SK-N-SH treated with all-trans-retinoic acid at 6 μM for 48 hours (cell line): ENCODE measurements around the gene NOS3.

Source experiments
- ATAC-seq: fragments of 200-7000 bp; cut with Tn5 transposase; 3 replicates; pipeline ENCODE4 v1.9.1; 2020; ENCODE audit warnings: mild to moderate bottlenecking, moderate library complexity
- ARNTL ChIP-seq: fragments of 450-650 bp; formaldehyde crosslinking; IDR thresholded peaks from 2 replicates; pipeline ENCODE4 v1.5.0; 2020; ENCODE audit warnings: low read depth, mild to moderate bottlenecking, moderate library complexity, borderline replicate concordance
- BACH2 ChIP-seq: fragments of 250-450 bp; sonication (Bioruptor Pico); IDR thresholded peaks from 2 replicates; pipeline ENCODE4 v1.9.0; 2021; ENCODE audit warnings: mild to moderate bottlenecking, borderline replicate concordance
- CREB5 ChIP-seq: fragments of 250-450 bp; sonication (Bioruptor Pico); IDR thresholded peaks from 2 replicates; pipeline ENCODE4 v1.5.1; 2020; ENCODE audit warnings: low read depth, mild to moderate bottlenecking, moderate library complexity
- CSDC2 ChIP-seq: fragments of 250-450 bp; sonication (Bioruptor Pico); IDR thresholded peaks from 2 replicates; pipeline ENCODE4 v1.5.0; 2020; ENCODE audit warnings: mild to moderate bottlenecking, moderate library complexity
- CSRNP3 ChIP-seq: fragments of 250-450 bp; sonication (Bioruptor Pico); IDR thresholded peaks from 2 replicates; pipeline ENCODE4 v1.5.1; 2021; ENCODE audit warnings: mild to moderate bottlenecking, moderate library complexity
- ESRRG ChIP-seq: fragments of 250-450 bp; sonication (Bioruptor Pico); IDR thresholded peaks from 2 replicates; pipeline ENCODE4 v1.6.1; 2021; ENCODE audit warnings: mild to moderate bottlenecking
- GLIS3 ChIP-seq: fragments of 250-450 bp; sonication (Bioruptor Pico); IDR thresholded peaks from 2 replicates; pipeline ENCODE4 v1.5.0; 2020; ENCODE audit warnings: mild to moderate bottlenecking, moderate library complexity
- ISL1 ChIP-seq: fragments of 250-450 bp; sonication (Bioruptor Pico); IDR thresholded peaks from 2 replicates; pipeline ENCODE4 v2.1.2; 2022; ENCODE audit warnings: mild to moderate bottlenecking, moderate library complexity
- OSR1 ChIP-seq: fragments of 250-450 bp; sonication (Bioruptor Pico); IDR thresholded peaks from 2 replicates; pipeline ENCODE4 v1.8.0; 2022; ENCODE audit warnings: moderate library complexity, mild to moderate bottlenecking, inconsistent platforms
- PATZ1 ChIP-seq: fragments of 250-450 bp; sonication (Bioruptor Pico); IDR thresholded peaks from 2 replicates; pipeline ENCODE4 v1.8.0; 2020; ENCODE audit warnings: mild to moderate bottlenecking, moderate library complexity, borderline replicate concordance
- POU6F1 ChIP-seq: fragments of 250-450 bp; sonication (Bioruptor Pico); IDR thresholded peaks from 2 replicates; pipeline ENCODE4 v1.8.0; 2021; ENCODE audit warnings: low read depth, mild to moderate bottlenecking, moderate library complexity, borderline replicate concordance
- PPARA ChIP-seq: fragments of 250-450 bp; sonication (Bioruptor Pico); IDR thresholded peaks from 2 replicates; pipeline ENCODE4 v1.5.0; 2020; ENCODE audit warnings: mild to moderate bottlenecking, borderline replicate concordance
- SNAI2 ChIP-seq: fragments of 250-450 bp; sonication (Bioruptor Pico); IDR thresholded peaks from 2 replicates; pipeline ENCODE4 v1.5.0; 2020; ENCODE audit warnings: mild to moderate bottlenecking, moderate library complexity
- TCF4 ChIP-seq: fragments of 250-450 bp; sonication (Bioruptor Pico); IDR thresholded peaks from 2 replicates; pipeline ENCODE4 v1.8.0; 2021; ENCODE audit warnings: mild to moderate bottlenecking, moderate library complexity, borderline replicate concordance
- TSHZ2 ChIP-seq: fragments of 250-450 bp; sonication (Bioruptor Pico); IDR thresholded peaks from 2 replicates; pipeline ENCODE4 v1.5.0; 2020; ENCODE audit warnings: mild to moderate bottlenecking, moderate library complexity
- ZC3H10 ChIP-seq: fragments of 250-450 bp; sonication (Bioruptor Pico); IDR thresholded peaks from 2 replicates; pipeline ENCODE4 v1.5.1; 2021; ENCODE audit warnings: mild to moderate bottlenecking, moderate library complexity
- ZFP30 ChIP-seq: fragments of 450-650 bp; formaldehyde crosslinking; IDR thresholded peaks from 2 replicates; pipeline ENCODE4 v1.5.0; 2022; ENCODE audit warnings: mild to moderate bottlenecking, moderate library complexity
- ZNF565 ChIP-seq: fragments of 450-650 bp; formaldehyde crosslinking; conservative IDR thresholded peaks from 2 replicates; pipeline ENCODE4 v1.5.0; 2020; ENCODE audit warnings: low read depth, mild to moderate bottlenecking, moderate library complexity
- ZNF70 ChIP-seq: fragments of 450-650 bp; formaldehyde crosslinking; IDR thresholded peaks from 2 replicates; pipeline ENCODE4 v1.5.0; 2020; ENCODE audit warnings: mild to moderate bottlenecking, moderate library complexity
- ZNF8 ChIP-seq: fragments of 450-650 bp; formaldehyde crosslinking; IDR thresholded peaks from 2 replicates; pipeline ENCODE4 v1.5.0; 2020; ENCODE audit warnings: mild to moderate bottlenecking, moderate library complexity

NOS3 gene

GRCh38 chr7:150952331-150953050 is 38.3 kb upstream of the NOS3 start:
- ATAC-seq, result no peak
- no peak for TF ChIP-seq ISL1 (CRISPR knock-in tag)

- TF ChIP-seq CSRNP3 (no peak), SNAI2 (no peak), GLIS3 (CRISPR knock-in tag) (no peak), CSDC2 (CRISPR knock-in tag) (no peak), ZNF8 (CRISPR knock-in tag) (no peak), PPARA (no peak), OSR1 (CRISPR knock-in tag) (no peak), TSHZ2 (CRISPR knock-in tag) (no peak), ARNTL (no peak)
- no peak for ATAC-seq
Observed at GRCh38 chr7:150953061-150953997, 37.5 kb upstream of the NOS3 start.

- TF ChIP-seq PPARA, result no peak
- no peak for TF ChIP-seq OSR1 (CRISPR knock-in tag)
- TF ChIP-seq BACH2, result no peak
- TF ChIP-seq ZNF565 (CRISPR knock-in tag), result no peak
- no peak for TF ChIP-seq ZNF8 (CRISPR knock-in tag)
- TF ChIP-seq SNAI2, result no peak
- TF ChIP-seq ESRRG (CRISPR knock-in tag), result no peak
- TF ChIP-seq PATZ1 (CRISPR knock-in tag), result no peak
- no peak for TF ChIP-seq CSRNP3
- no peak for TF ChIP-seq CREB5
- no peak for TF ChIP-seq ZFP30
- no peak for TF ChIP-seq CSDC2 (CRISPR knock-in tag)
- no peak for TF ChIP-seq TCF4 (CRISPR knock-in tag)
- no peak for TF ChIP-seq ZNF70
- no peak for TF ChIP-seq ZC3H10
- no peak for TF ChIP-seq ISL1 (CRISPR knock-in tag)
- no peak for TF ChIP-seq POU6F1
- TF ChIP-seq TSHZ2 (CRISPR knock-in tag), result no peak
- TF ChIP-seq GLIS3 (CRISPR knock-in tag), result no peak
- TF ChIP-seq, all 23 proteins: peak for 0
- ATAC-seq, result peak; percentile 2; the same call in 1 of the 3 replicates
Observed at GRCh38 chr7:150954201-150954985, 36.4 kb upstream of the NOS3 start.
